AG04449 (cell line): Measurements from ENCODE around the gene SORCS1.

Experiments used
- CTCF ChIA-PET: fragments of 350-600 bp; formaldehyde crosslinking; extraction: SDS; loops from one replicate; lab custom pipeline; 2021; ENCODE audit warnings: antibody characterized with exemption; lab: Yijun Ruan, JAX
- POLR2A ChIA-PET: fragments of 400-600, 350-600 bp; formaldehyde crosslinking; extraction: SDS; loops from one replicate; lab custom pipeline; 2020; ENCODE audit warnings: antibody characterized with exemption, inconsistent platforms; lab: Yijun Ruan, JAX
- DNase-seq: peaks from one replicate; pipeline ENCODE4 v3.0.0-alpha.2; 2010; ENCODE audit warnings: low read depth, low spot score
- H3K4me3 ChIP-seq: 2 replicates; pipeline ENCODE4 v1.5.1; 2011; ENCODE audit warnings: low read depth, mild to moderate bottlenecking, control low read depth, low read length
- TF ChIP-seq, protein P1 (sequence below): IDR thresholded peaks from one replicate; pipeline ENCODE4 v1.5.1; 2011; ENCODE audit warnings: mild to moderate bottlenecking, moderate library complexity, low read length, control low read depth, inconsistent platforms; ENCODE audit not compliant: insufficient read depth; ENCODE audit errors: missing control alignments

The SORCS1 gene

DNA sequence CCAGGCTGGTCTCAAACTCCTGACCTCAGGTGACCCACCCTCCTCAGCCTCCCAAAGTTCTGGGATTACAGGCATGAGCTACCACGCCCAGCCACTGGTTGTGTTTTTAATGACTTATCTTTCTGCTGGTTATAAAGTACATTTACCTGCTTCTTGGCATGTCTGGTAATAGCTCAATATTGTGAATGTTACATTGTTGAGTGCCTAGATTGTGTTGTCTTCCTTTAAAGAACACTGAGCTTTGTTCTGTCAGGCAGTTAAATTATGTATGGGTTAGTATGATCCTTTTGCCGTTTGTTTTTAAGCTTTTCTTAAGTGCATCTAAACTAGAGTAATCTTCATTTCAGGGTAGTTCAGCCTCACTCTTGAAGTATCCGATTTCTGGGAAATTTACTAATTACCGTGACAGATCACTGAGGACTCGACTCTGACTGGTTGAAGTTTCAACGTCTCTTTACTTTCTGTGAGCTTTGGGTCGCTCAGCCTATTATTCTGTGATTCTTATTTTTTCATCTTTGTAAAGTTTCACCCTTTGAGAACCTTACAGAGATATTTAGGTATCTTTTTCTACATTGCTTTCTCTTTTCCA is 617.4 kb downstream of the SORCS1 start:
- ChIA-PET CTCF (no interaction called here), POLR2A (no interaction called here)
- no peak for DNase-seq

DNA sequence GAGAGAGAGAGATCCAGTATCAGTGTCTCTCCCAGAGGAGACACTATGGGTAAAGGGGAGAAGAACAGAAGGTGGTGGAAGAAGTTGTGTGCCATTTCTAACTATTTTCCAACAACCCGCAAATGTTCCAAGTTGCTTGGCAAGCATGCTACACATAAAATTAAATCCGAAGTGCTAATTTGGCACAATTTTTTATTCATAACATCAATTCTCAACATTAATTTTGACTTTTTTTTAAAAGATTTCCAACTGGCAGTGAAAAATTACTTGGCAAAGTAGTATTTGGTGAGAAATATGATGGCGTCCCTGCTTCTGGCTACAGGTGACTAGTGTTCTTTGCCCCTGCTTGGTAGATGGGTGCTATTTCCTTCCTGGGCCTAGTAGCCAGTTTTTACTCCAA is 622.0 kb downstream of the SORCS1 start:
- no peak overlapping the region for H3K4me3 ChIP-seq
- POLR2A ChIA-PET: no interaction called here
- TF ChIP-seq, protein P1, sequence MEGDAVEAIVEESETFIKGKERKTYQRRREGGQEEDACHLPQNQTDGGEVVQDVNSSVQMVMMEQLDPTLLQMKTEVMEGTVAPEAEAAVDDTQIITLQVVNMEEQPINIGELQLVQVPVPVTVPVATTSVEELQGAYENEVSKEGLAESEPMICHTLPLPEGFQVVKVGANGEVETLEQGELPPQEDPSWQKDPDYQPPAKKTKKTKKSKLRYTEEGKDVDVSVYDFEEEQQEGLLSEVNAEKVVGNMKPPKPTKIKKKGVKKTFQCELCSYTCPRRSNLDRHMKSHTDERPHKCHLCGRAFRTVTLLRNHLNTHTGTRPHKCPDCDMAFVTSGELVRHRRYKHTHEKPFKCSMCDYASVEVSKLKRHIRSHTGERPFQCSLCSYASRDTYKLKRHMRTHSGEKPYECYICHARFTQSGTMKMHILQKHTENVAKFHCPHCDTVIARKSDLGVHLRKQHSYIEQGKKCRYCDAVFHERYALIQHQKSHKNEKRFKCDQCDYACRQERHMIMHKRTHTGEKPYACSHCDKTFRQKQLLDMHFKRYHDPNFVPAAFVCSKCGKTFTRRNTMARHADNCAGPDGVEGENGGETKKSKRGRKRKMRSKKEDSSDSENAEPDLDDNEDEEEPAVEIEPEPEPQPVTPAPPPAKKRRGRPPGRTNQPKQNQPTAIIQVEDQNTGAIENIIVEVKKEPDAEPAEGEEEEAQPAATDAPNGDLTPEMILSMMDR: no peak
- CTCF ChIA-PET: no interaction called here
- no peak for DNase-seq

More for the DNA sequence above, 617.4 kb downstream of the SORCS1 start:
- no peak overlapping the region for H3K4me3 ChIP-seq
- TF ChIP-seq, protein P1: no peak

DNA sequence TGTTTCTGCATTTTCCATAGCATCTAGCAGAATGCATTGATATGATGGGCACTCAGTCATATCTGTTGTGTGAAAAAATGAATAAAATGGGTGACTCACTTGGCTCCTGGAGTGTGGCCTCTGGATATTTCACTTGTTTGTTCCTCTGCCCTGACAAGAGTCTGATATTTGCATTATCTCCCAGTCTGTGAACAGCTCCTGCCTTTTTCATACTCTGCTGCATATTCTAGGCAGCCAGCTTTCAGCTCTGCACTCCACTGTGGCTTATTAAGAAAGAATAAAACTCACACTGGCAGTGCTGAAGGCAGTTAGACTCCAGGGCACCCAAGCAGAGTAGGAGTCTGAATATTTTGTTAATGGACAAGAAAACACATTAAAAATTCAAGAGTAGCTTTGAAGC is 623.9 kb downstream of the SORCS1 start:
- no peak for DNase-seq
- ChIA-PET CTCF (no interaction called here), POLR2A (no interaction called here)
- no peak overlapping the region for H3K4me3 ChIP-seq
- TF ChIP-seq, protein P1: no peak

DNA sequence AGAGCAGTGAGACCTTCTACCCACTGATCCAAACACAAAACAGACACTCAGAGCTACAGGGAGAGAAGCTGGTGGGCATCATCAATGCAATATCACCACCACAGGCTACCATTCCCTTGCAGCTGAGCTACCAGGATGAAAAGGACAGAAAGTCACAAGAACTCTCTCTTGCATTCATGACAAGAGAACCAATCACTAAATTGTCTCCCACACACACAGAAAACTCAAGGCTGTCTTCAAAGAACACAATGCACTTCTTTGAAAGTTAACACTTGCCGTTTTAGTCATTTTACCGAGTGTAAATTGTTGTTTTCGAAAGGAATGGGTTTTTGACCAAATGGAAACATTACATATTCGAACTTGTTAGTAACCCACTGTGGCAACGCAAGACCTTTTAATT is 626.6 kb downstream of the SORCS1 start:
- ChIA-PET CTCF (no interaction called here), POLR2A (no interaction called here)
- DNase-seq: no peak

DNA sequence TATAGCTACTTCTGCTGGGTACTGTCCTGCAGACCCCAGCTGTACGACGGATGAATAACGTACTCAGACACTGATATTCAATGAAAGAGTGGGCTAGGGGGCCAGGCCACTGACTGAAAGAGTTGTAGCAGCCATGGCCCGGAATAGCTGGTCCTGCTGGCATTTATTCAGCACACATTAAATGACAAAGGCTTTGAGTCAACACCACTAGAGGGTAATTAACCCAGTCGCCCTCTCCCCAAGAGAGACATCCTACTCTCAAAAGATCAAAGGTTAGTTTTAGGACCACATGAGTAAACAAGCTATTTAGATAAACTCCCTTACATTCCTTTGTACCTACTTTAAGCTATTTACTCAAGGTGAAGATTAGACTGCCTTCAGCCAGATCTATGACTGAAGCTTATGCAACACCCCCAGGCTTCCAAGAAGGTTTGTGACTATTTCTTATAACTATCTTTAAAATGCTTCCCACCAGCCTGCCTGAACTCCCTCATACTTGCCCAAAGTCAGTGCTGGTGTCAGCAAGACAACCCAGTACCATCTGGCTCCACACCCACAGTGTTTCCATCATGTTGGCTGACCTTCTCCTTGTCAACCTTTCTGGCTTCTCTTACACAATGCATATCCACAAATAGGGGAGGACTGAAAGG is 629.1 kb downstream of the SORCS1 start:
- DNase-seq: no peak
- TF ChIP-seq, protein P1: no peak
- POLR2A ChIA-PET: no interaction called here
- CTCF ChIA-PET: no interaction called here
- no peak overlapping the region for H3K4me3 ChIP-seq

More for the DNA sequence above, 626.6 kb downstream of the SORCS1 start:
- TF ChIP-seq, protein P1: no peak
- no peak overlapping the region for H3K4me3 ChIP-seq

DNA sequence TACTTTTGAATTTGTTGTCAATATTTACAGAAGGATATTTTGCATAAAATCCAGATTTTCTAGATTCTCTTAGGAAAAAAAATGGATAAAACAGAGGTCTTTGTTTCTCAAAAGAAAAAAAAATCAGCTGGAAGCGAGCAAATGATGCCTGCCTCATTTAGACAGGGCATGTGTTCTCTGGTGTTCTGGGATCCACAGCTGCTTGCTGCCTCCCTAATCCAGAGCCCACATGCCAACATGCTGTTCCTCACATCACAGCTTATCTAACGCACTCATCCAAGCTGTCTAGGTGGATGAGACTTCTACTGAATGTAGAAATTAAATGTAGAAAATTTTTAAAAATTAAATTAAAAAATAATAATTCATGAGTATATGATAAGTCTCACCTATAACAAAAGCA is 630.1 kb downstream of the SORCS1 start:
- TF ChIP-seq, protein P1: no peak
- DNase-seq: no peak
- no peak overlapping the region for H3K4me3 ChIP-seq
- ChIA-PET POLR2A (no interaction called here), CTCF (no interaction called here)
